Stimulated activated CD8-positive, alpha-beta memory T cell treated with anti-CD3 and anti-CD28 coated beads, Interleukin-4, amount 100 ng/mL, for 24 hours (primary cell): Measurements from ENCODE around the gene TNS4.

Experiments used
- DNase-seq: peaks from one replicate; pipeline ENCODE4 v3.0.0-alpha.2; 2020; ENCODE audit warnings: low read depth

TNS4 gene

GRCh38 chr17:40456396-40456951 lies 44.9 kb downstream of the TNS4 start:
- DNase-seq: no peak

DNA sequence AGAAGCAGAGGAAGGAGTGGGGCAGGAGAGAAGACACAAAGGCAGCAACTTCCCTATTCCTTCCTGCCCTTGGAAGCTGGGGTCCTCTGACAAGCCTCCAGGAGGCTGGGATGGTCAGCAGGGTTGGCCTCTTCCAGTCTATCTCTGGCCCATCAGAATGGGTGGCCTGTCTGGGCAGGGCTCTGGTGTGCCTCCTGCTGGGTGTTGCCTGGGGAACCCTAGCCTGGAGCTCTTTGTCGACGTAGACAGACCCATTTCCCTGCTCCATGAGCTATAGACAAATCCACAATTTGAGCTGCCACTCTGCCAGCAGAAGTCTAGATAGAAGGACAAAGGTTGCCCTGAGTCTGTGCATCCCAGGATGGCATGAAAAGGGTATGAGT lies 46.8 kb downstream of the TNS4 start:
- no peak for DNase-seq

- no peak for DNase-seq
Measured at GRCh38 chr17:40453881-40454612, 47.4 kb downstream of the TNS4 start.

- DNase-seq: no peak
Measured at GRCh38 chr17:40452921-40453378, 48.5 kb downstream of the TNS4 start.

- no peak for DNase-seq
Measured at GRCh38 chr17:40452216-40452787, 49.1 kb downstream of the TNS4 start.

DNA sequence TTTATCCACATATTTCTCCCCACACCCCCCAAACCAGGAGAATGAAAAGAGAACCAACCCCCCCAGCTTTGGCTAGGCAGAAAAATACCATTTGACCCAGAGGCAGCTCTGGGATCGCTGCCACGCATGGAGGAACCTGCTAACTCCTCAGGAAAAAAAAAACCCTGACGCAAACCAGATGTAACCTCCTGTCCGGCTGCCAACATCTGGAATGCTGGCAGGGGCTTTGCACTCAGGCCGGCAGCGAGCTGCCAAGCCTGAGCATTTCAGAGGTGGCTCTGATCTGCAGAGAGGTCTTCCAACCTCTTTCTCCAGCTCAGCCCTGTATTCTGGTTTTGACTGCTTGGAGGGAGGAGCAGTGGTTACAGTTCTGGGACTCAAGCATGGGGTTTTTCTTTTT lies 50.0 kb downstream of the TNS4 start:
- no peak for DNase-seq

GRCh38 chr17:40450175-40450574 lies 51.2 kb downstream of the TNS4 start:
- no peak for DNase-seq

- no peak for DNase-seq
Measured at GRCh38 chr17:40448639-40449261, 52.7 kb downstream of the TNS4 start.

DNA sequence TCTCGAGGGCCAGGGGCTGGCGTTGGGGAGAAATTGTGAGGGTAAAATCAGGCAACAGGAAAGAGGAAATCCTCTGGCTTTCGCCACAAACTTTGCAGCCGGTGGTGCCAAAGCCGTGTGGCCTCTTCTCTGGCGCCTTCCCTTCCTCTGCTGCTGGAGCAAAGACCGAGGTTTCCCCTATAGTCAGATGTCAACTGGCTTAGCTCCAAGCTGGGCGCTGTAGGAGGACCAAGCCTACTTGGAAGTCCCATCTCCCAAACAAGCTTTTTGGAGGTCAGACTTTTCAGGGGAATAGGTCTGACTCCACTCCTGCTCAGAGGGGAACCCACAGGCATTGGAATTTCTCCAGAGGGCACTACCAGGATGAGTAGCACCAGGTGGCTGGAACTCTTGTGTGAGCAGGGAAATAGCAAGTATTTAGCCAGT lies 53.2 kb downstream of the TNS4 start:
- DNase-seq: no peak

DNA sequence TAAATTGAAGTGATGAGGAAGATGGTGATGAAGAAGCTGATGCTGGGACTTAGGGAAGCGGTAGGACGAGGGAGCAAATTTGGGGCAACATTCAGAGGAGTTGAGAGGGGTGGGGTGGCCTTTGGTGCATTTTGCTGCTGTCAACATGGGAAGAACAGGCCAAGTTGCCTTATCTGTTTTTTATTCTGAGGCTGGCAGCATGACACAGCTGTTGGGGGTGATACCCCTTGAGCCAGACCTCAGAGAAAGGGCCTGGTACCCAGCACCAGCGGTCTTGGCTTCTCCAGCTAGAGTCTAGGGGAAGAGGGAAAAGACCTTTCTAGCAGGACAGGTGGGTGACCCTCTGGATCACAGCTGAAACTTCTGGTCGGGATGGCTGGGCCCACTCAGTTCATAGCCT lies 53.6 kb downstream of the TNS4 start:
- DNase-seq: no peak

DNA sequence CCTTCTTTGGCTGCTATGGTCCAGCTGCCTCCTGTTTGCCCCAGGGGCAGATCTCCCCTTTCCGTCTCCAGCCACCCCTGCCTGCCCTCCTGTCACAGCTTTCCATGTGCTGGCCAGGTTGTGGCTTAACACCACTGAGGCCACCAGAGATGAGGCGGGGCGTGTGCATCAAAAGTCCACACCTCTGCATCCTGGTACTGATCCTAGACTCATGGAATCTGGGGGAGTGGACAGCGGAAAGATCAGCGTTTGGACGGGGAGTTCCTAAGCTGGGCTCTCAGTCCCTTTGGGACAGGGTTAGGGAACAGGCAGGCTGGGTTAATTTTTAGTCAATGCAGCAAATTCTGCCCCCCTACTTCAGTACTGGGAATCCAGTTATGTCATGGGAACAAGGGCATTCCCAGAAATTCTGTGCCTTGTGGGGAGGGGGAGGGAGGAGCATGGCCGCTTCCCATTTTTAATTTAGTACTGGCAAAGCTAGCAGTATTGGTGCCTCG lies 54.2 kb downstream of the TNS4 start:
- DNase-seq: no peak

- DNase-seq: no peak
Measured at GRCh38 chr17:40445751-40446468, 55.5 kb downstream of the TNS4 start.

- no peak for DNase-seq
Measured at GRCh38 chr17:40443988-40444899, 57.2 kb downstream of the TNS4 start.

- peak; percentile 49 for DNase-seq
Measured at GRCh38 chr17:40443196-40443987, 58.0 kb downstream of the TNS4 start, which contains the start of gene IGFBP4. IGFBP4 (plus strand) TSS chr17:40443450; CDS start chr17:40443736, 286 bp downstream.

- DNase-seq: no peak
Measured at GRCh38 chr17:40442392-40443195, 58.8 kb downstream of the TNS4 start.

DNA sequence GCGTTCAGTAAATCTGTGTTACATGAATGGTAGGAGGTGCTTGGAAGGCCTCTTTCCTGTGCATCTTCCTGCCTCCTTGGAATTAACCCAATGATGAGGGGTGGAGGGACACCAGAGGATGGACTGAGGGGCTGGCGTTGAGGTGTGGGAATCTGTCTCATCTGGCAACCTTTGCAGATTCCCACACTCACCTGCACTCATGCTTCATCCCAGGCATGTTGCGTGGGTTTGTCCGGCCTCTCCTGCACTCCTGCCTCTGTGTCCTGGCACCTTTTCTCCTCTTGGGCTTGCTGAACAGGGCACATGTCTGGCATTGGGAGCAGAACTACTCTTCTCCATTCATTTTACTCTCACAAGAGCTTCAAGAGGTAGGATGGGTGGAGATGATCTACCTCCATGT lies 61.3 kb downstream of the TNS4 start:
- no peak for DNase-seq

GRCh38 chr17:40437095-40437732 lies 64.2 kb downstream of the TNS4 start:
- no peak for DNase-seq

DNA sequence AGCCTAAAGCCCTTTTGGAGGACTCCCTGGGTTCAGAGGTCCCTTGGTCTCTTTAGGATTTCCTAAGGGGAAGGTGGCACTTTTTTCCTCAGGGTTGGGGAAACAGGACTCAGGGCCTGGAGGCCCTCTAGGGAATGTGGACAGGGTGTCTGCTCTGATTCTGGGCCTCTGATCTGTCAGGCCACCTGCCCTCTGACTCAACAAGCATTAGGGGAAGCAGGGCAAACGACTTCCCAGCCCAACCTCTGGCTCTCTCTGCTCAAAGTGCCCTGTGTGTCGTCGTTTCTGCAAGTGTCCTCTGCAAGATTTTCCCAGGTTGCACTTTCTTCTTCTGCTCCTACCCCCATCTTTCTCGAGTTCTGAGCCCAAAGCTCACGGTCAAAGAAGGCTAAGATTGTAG lies 64.8 kb downstream of the TNS4 start:
- no peak for DNase-seq
